WERI-Rb-1 (cell line): ENCODE data around the gene SPATC1L.

ENCODE experiments used
- DNase-seq: peaks from one replicate; pipeline ENCODE4 v3.0.0-alpha.2; 2020
- H3K27ac ChIP-seq: fragments of 250-450 bp; sonication (Bioruptor Pico); 2 replicates; pipeline ENCODE4 v1.5.1; 2020; ENCODE audit warnings: mild to moderate bottlenecking, moderate library complexity
- H3K27me3 ChIP-seq: fragments of 250-450 bp; sonication (Bioruptor Pico); 2 replicates; pipeline ENCODE4 v1.5.1; 2021; ENCODE audit warnings: mild to moderate bottlenecking, low read depth, moderate library complexity; ENCODE audit not compliant: insufficient read depth, severe bottlenecking
- H3K36me3 ChIP-seq: fragments of 250-450 bp; sonication (Bioruptor Pico); 2 replicates; pipeline ENCODE4 v1.5.1; 2020; ENCODE audit warnings: mild to moderate bottlenecking, moderate library complexity
- H3K4me3 ChIP-seq: 2 replicates; pipeline ENCODE4 v1.5.1; 2011; ENCODE audit warnings: low read depth, mild to moderate bottlenecking, control low read depth, low read length
- H3K9me3 ChIP-seq: fragments of 250-450 bp; sonication (Bioruptor Pico); 2 replicates; pipeline ENCODE4 v1.5.1; 2021; ENCODE audit warnings: mild to moderate bottlenecking, moderate library complexity; ENCODE audit not compliant: severe bottlenecking
- CTCF ChIP-seq: IDR thresholded peaks from 2 replicates; pipeline ENCODE4 v1.5.1; 2011; ENCODE audit warnings: low read depth, mild to moderate bottlenecking, control low read depth, inconsistent platforms, low read length

The SPATC1L gene

DNA sequence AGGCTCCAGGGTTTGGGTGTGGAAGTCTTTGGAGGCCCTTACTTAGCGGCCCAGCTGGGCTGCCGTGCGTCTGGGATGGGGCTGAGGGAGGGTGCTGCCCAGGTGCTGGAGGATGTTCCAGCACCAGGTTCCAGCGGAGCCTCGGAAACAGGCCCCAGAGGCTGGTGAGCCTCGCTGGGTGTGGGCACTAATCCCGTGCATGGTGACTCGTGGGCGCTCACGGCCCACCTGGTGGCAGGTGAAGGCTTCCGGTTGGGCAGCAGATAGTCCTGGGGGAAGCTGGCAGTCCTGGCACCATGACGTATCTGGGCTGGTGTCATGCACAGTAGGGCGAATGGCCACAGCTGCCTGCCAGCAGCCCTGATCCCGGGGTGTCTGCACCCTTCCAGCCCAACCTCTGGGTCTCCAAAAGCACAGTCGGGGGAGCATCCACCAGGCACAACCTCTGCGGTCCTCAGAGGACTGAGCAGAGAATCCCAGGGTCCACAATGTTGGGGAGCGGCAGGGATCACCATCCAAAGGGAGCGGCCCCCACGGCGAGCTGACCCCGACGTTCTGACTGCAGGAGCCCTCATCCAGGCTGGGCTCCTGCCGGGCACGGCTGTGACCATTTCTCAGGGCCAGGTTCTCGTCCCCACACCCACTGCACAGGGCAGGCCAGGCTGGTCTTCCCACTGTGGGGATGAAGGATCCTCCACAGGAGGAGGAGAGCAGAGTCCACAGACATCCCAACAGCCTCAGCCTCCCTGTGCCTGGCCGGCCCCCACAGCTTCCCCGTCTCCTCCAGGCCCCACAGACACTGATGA is 54.2 kb downstream of the SPATC1L start:
- no peak for TF ChIP-seq CTCF
- no peaks in the 10 kb centered on the region for H3K9me3 ChIP-seq
- H3K36me3 ChIP-seq = peaks cover 7% of the 10 kb centered on the region
- no peaks in the 10 kb centered on the region for H3K27me3 ChIP-seq
- H3K4me3 ChIP-seq = no peak overlapping the region
- DNase-seq = no peak
- no peak overlapping the region for H3K27ac ChIP-seq

DNA sequence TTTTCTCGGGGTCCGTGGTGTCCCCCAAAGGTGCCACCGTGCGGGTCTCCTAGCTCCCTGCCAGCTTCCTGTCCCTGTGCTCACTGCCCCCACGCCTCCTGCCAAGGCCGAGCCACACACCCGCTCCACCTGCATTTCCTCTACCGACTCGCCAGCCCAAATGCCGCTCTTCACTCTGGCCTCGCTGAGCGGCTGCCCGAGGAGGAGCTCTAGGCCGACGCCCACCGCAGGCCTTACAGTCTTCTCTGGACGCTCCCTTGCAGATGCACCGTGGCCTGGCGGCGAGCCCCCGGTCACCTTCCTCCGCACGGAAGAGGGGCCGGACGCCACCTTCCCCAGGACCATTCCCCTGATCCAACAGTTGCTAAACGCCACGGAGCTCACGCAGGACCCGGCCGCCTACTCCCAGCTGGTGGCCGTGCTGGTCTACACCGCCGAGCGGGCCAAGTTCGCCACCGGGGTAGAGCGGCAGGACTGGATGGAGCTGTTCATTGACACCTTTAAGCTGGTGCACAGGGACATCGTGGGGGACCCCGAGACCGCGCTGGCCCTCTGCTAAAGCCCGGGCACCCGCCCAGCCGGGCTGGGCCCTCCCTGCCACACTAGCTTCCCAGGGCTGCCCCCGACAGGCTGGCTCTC is 55.2 kb downstream of the SPATC1L start:
- Histone ChIP-seq H3K9me3 (no peaks in the 10 kb centered on the region), H3K27me3 (no peaks in the 10 kb centered on the region), H3K27ac (no peak overlapping the region)

GRCh38 chr21:46128106-46128932 is 55.9 kb downstream of the SPATC1L start:
- no peak for DNase-seq
- no peak overlapping the region for H3K27ac ChIP-seq
- no peak for TF ChIP-seq CTCF
- H3K9me3 ChIP-seq = no peaks in the 10 kb centered on the region
- no peak overlapping the region for H3K4me3 ChIP-seq
- peaks cover 7% of the 10 kb centered on the region for H3K36me3 ChIP-seq
- no peaks in the 10 kb centered on the region for H3K27me3 ChIP-seq

More for the DNA sequence above, 55.2 kb downstream of the SPATC1L start:
- DNase-seq = no peak
- Histone ChIP-seq H3K36me3 (peaks cover 7% of the 10 kb centered on the region), H3K4me3 (no peak overlapping the region)
- no peak for TF ChIP-seq CTCF

DNA sequence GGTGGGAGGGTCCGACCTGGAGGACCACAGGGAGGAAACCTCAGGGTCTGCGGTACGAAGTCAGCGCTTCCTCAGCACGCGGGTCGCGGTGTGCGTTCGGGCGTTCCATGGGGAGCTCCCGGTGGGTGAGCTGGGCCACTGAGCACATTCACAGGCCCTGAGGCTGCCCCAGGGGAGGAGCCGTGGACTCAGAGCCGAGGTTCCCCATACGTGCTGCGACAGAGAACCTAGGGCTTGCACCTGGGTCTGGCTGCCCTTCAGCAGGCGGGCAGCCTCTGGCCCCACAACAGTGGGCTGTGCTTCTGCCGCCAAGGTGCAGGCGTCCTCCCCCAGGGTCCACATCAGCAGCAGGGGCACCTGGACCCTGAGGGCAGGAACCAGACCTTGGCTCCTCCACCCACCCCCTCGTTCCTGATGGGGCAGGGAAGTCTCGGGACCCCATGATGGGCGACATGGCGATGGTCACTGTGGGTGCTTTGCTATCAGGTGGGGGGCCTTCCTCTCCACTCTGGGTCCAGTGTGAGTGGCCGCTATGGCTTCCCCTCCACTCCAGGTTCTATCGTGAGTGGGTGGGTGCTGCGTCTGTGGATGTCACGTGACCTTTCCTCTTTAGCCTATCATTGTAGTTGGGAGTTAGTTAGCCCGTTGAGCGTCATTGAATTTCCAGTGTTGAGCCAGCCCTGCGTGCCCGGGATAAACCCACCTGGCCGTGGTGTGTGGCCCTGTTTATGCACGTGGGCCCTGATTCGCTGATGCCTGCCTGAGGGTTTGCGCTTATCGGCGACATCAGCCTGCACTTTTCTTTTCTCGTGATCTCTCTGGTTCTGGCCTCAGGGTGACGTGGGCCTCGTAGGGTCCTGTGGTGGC is 56.8 kb downstream of the SPATC1L start:
- peak; percentile 6 for DNase-seq
- Histone ChIP-seq H3K36me3 (peaks cover 10% of the 10 kb centered on the region), H3K27ac (no peak overlapping the region), H3K27me3 (no peaks in the 10 kb centered on the region), H3K9me3 (no peaks in the 10 kb centered on the region), H3K4me3 (no peak overlapping the region)
- TF ChIP-seq CTCF = no peak
